NCI-H1105 (cell line): ENCODE data around the gene CNPY1.
"Not testable (repeated sequence)": the region's sequence is repeated elsewhere in the genome, so short reads cannot be mapped to it uniquely, and the experiment has no call there.

Experiments
- DNase-seq: peaks from one replicate; lab custom pipeline; 2025; lab: John Stamatoyannopoulos, UW

CNPY1 gene

GRCh38 chr7:155533120-155533826 lies 13.1 kb downstream of the CNPY1 start:
- DNase-seq = no peak

- DNase-seq = no peak
These were observed 13.6 kb downstream of the CNPY1 start for GRCh38 chr7:155532792-155533119.

GRCh38 chr7:155531681-155532080 lies 14.7 kb downstream of the CNPY1 start:
- no peak for DNase-seq

- DNase-seq = no peak
These were observed 15.8 kb downstream of the CNPY1 start for GRCh38 chr7:155530601-155531000.

- no peak for DNase-seq
These were observed 16.5 kb downstream of the CNPY1 start for GRCh38 chr7:155529845-155530244.

GRCh38 chr7:155529346-155529745 lies 17.0 kb downstream of the CNPY1 start:
- no peak for DNase-seq

- DNase-seq = no peak
These were observed 18.7 kb downstream of the CNPY1 start for GRCh38 chr7:155527664-155528063.

- DNase-seq = no peak
These were observed 20.1 kb downstream of the CNPY1 start for GRCh38 chr7:155526225-155526624.

GRCh38 chr7:155524018-155524556 lies 22.3 kb downstream of the CNPY1 start:
- DNase-seq = no peak

- DNase-seq = no peak
These were observed 23.1 kb downstream of the CNPY1 start for GRCh38 chr7:155523168-155523675.

GRCh38 chr7:155521743-155522398 lies 24.5 kb downstream of the CNPY1 start:
- DNase-seq = no peak

GRCh38 chr7:155521007-155521742 lies 25.2 kb downstream of the CNPY1 start:
- no peak for DNase-seq

GRCh38 chr7:155520114-155520513 lies 26.2 kb downstream of the CNPY1 start:
- DNase-seq = no peak

- DNase-seq = not testable (repeated sequence)
These were observed 27.0 kb downstream of the CNPY1 start for GRCh38 chr7:155519358-155519757.

- no peak for DNase-seq
These were observed 27.7 kb downstream of the CNPY1 start for GRCh38 chr7:155518633-155519032.

GRCh38 chr7:155517969-155518368 lies 28.4 kb downstream of the CNPY1 start:
- no peak for DNase-seq

GRCh38 chr7:155517452-155517851 lies 28.9 kb downstream of the CNPY1 start:
- no peak for DNase-seq

- DNase-seq = no peak
These were observed 29.9 kb downstream of the CNPY1 start for GRCh38 chr7:155516466-155516865.

GRCh38 chr7:155515318-155515717 lies 31.0 kb downstream of the CNPY1 start:
- no peak for DNase-seq

- DNase-seq = no peak
These were observed 32.1 kb downstream of the CNPY1 start for GRCh38 chr7:155514296-155514695.

- DNase-seq = no peak
These were observed 32.6 kb downstream of the CNPY1 start for GRCh38 chr7:155513543-155514285.
